Mucosa of rectum (tissue), 2 donors: ENCODE measurements around the gene CNTN3.
A peak's percentile ranks its signal among the peaks of the same experiment; 100 is the strongest.

Source experiments
- H3K27ac ChIP-seq, 2 donors: one replicate each; pipeline ENCODE4 v1.7.0; 2013; ENCODE audit warnings: inconsistent platforms in 2 of 2, low read depth in 2 of 2, low read length in 2 of 2
- H3K27me3 ChIP-seq, 2 donors: one replicate each; pipeline ENCODE4 v1.7.0; 2013; ENCODE audit warnings: low read length in 2 of 2; ENCODE audit not compliant: control insufficient read depth in 2 of 2, insufficient read depth in 2 of 2
- H3K36me3 ChIP-seq, 2 donors: one replicate each; pipeline ENCODE4 v1.7.0; 2013; ENCODE audit warnings: low read length in 2 of 2; ENCODE audit not compliant: control insufficient read depth in 2 of 2, insufficient read depth in 2 of 2
- H3K4me1 ChIP-seq, 2 donors: one replicate each; pipeline ENCODE4 v1.7.0; 2013; ENCODE audit warnings: low read length in 2 of 2, mild to moderate bottlenecking in 1 of 2; ENCODE audit not compliant: control insufficient read depth in 2 of 2, insufficient read depth in 2 of 2
- H3K4me3 ChIP-seq, 2 donors: one replicate each; pipeline ENCODE4 v1.7.0; 2013; ENCODE audit warnings: low read length in 2 of 2
- H3K9ac ChIP-seq, 2 donors: one replicate each; pipeline ENCODE4 v1.7.0; 2013; ENCODE audit warnings: low read length in 2 of 2, low read depth in 1 of 2, mild to moderate bottlenecking in 1 of 2
- H3K9me3 ChIP-seq, 2 donors: one replicate each; pipeline ENCODE4 v1.7.0; 2013; ENCODE audit warnings: low read length in 2 of 2; ENCODE audit not compliant: control insufficient read depth in 2 of 2
- donor health status: healthy.
- donor health status: Normal muscosa, but diverticular disease.

Gene CNTN3

DNA sequence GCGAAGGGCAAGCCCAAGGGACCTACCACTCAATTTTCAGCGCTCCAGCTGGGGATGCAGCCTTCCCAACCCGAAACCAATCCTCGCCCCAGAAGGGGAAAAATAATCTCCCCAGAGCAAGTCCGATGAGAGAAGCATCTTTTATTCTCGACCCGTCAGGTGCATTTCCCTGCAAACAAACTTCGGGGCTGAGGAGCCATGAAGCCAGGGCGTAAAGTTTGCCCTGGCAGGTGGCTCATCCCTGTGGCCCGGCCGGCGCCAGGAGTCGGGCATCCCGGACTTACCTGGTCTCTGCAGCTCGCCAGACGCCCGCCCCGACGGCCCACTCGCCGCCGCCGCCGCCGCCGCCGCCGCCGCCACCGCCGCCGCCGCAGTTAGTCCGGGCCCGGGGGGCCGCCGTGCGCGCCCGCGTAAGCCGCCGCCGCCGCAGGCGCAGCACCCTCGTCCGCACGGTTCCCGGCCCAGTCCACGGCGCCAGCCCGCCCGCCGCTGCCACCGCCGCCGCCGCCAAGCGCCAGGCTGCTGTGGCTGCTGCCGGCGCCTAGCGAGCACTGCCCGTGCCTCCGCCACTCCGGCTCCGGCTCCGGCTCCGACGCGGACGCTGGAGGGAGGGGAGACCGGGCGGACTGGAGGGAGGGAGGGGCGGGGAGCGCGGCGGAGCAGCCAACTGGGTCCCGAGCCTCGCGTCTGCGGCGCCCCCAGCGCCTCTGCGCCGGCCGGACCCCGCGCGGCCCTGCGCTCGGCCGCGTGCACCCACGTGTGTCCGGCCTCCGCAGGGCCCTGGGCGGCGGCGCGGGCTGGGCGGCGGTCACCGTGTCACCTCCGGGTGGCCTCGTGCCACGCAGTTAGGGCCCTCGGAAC is at the start of gene CNTN3:
TSS of gene CNTN3 (minus strand) at position 553 of the 861 bp plus-strand sequence. CDS start 93,547 bp downstream, outside the sequence.
- peak within 1 kb of the TSS; percentile 25 to 26 for H3K27ac ChIP-seq
- H3K9me3 ChIP-seq: no peaks in the 10 kb centered on the region
- H3K27me3 ChIP-seq: peaks cover 0 to 4% of the 10 kb centered on the region in 2 donors
- H3K4me1 ChIP-seq: peaks cover 0 to 12% of the 10 kb centered on the region in 2 donors
- H3K9ac ChIP-seq: peak within 1 kb of the TSS; percentile 42 to 62
- H3K4me3 ChIP-seq: peak within 1 kb of the TSS; percentile 64 to 78
- H3K36me3 ChIP-seq: no peaks in the 10 kb centered on the region

DNA sequence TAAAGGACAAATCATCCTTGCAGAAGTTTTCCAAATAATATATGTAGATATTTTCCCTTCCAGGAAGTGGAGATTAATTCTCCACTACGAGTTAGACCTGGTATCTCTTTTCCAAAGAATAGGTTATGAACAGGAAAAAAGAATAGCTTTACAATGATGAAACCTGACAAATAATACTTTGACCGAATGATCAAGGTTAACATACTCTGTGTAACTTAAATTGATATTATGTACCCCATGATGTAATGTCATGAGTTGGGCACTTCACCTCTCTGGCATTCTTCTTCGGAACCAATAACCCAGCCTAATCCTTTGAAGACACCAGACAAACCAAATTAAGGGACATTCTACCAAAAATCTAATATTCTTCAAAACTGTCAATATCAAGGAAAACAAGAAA is 48.7 kb upstream of the CNTN3 start:
- H3K36me3 ChIP-seq: no peaks in the 10 kb centered on the region
- H3K27me3 ChIP-seq: no peaks in the 10 kb centered on the region
- no peak overlapping the region for H3K27ac ChIP-seq
- H3K4me3 ChIP-seq: no peak overlapping the region
- no peaks in the 10 kb centered on the region for H3K4me1 ChIP-seq
- H3K9ac ChIP-seq: no peak overlapping the region
- peaks cover 0 to 7% of the 10 kb centered on the region in 2 donors for H3K9me3 ChIP-seq

DNA sequence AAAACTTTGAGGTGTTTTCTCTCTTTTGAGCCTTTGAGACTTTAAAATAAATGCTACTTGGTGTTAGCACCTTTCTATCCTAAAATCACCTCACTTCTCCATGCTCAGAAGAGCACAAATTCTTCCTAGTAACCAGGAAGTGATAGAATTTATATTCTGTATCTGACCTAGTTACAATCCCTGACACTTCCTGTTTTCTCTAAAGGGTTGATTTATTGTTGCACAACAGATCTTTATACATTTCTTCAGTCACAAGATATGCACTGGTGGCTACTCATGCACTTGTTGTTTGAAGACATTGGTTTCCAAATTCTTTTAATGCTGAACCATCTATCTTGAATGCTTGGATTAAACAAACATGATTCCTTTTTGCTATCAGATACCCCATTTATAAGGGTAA is 47.2 kb upstream of the CNTN3 start:
- Histone ChIP-seq H3K27me3 (no peaks in the 10 kb centered on the region), H3K9me3 (no peaks in the 10 kb centered on the region), H3K36me3 (no peaks in the 10 kb centered on the region), H3K9ac (no peak overlapping the region), H3K27ac (no peak overlapping the region), H3K4me3 (no peak overlapping the region), H3K4me1 (no peaks in the 10 kb centered on the region)

DNA sequence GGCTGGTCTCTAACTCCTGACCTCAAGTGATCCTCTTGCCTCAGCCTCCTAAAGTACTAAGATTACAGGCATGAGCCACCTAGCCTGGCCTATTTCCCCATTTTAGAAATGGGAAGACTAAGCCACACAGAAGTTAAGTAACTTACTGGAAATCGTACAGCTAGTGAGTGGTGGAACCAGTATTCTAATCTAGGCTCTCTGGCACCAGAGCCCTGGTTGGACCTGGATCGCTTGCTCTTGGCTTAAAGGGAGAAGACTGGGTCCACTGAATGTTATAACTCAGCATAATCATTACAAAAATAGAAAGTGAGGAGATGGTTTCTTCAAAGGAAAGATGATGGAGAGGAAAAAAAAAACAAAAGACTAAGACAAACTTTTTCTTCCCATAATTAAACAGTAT is 37.4 kb upstream of the CNTN3 start:
- Histone ChIP-seq H3K9ac (no peak overlapping the region), H3K36me3 (no peaks in the 10 kb centered on the region), H3K27me3 (no peaks in the 10 kb centered on the region), H3K27ac (no peak overlapping the region), H3K4me1 (no peaks in the 10 kb centered on the region), H3K9me3 (no peaks in the 10 kb centered on the region), H3K4me3 (no peak overlapping the region)

DNA sequence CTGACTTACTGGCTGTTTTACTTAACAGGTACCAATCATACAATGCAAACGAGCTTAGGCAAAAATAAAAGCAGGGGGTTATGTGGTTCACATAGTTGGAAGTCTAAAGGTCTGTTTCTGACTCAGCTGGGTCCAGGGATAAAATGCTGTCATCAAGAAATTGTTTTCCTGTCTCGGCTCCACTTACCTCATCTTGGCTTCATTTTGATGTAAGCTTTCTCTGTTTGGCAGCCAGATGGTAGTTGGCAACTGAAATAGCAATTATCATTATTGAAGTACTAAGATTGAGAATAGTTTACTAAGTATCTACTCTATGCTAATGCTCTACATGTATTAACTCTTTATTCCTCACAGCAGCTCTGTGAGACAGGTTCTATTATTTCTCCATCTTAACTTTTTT is 36.8 kb upstream of the CNTN3 start:
- Histone ChIP-seq H3K9me3 (no peaks in the 10 kb centered on the region), H3K36me3 (no peaks in the 10 kb centered on the region), H3K4me1 (no peaks in the 10 kb centered on the region), H3K27me3 (no peaks in the 10 kb centered on the region), H3K27ac (no peak overlapping the region), H3K9ac (no peak overlapping the region), H3K4me3 (no peak overlapping the region)

DNA sequence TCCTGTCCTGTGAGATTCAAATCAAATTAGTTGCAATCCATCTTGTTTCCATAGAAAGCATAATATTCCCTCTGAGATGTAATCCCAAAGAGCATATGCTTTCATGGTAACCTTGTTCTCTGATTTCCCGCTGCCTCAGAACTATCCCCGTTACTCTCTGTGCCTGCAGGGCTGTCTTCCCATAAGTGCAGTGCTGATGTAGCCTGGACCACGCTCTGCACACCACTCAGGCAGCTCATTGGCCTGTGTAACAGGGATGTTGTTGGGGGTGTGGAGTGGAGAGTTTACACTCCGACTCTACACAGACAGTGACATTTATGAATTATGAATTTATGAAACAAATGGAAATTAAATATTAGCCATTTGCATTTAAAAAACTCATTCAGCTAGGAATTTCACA is 33.6 kb upstream of the CNTN3 start:
- no peak overlapping the region for H3K27ac ChIP-seq

DNA sequence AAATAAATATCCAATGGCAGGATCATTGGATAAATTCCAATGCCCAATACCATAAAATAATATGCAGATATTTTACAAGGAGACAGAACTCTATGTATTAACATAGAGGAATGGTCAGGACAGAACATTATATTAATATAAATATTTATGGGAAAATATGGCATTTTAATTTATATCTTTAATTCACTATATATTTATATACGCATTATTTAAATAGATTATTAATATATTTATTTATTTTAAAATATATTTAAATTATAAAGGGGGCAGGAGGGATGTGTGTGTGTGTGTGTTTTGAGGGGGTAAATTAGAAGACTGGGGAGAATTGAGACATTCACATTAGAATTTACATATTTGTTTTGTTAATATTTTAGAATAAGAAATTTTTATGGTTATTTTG is 31.6 kb upstream of the CNTN3 start:
- Histone ChIP-seq H3K27ac (no peak overlapping the region), H3K27me3 (no peaks in the 10 kb centered on the region), H3K9me3 (no peaks in the 10 kb centered on the region), H3K4me1 (no peaks in the 10 kb centered on the region), H3K9ac (no peak overlapping the region), H3K4me3 (no peak overlapping the region), H3K36me3 (no peaks in the 10 kb centered on the region)

More for the DNA sequence above, 33.6 kb upstream of the CNTN3 start:
- no peak overlapping the region for H3K9ac ChIP-seq
- no peaks in the 10 kb centered on the region for H3K27me3 ChIP-seq
- no peaks in the 10 kb centered on the region for H3K36me3 ChIP-seq
- no peak overlapping the region for H3K4me3 ChIP-seq
- no peaks in the 10 kb centered on the region for H3K4me1 ChIP-seq
- no peaks in the 10 kb centered on the region for H3K9me3 ChIP-seq

DNA sequence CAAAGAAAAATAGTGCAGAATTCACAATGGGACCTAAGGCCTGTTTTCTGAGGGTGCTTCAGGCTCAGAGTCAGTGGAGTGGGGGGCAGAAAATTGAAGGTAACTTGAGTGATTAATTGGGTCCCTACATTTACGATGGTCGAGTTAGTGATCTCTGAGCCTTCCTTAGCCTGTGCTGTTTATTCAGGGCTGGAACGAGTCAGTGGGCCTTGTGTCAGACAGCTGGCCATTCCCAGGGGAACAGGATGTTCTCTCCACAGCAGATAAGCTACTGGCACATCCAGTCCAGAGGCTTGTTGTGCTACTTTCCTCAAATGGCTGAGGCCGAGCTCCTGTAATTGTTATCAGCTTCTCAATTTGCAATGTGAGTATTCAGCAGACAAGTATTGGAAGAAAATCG is 29.2 kb upstream of the CNTN3 start:
- H3K9ac ChIP-seq: no peak overlapping the region
- no peak overlapping the region for H3K27ac ChIP-seq
- H3K9me3 ChIP-seq: no peaks in the 10 kb centered on the region
- H3K4me3 ChIP-seq: no peak overlapping the region
- no peaks in the 10 kb centered on the region for H3K36me3 ChIP-seq
- no peaks in the 10 kb centered on the region for H3K27me3 ChIP-seq
- no peaks in the 10 kb centered on the region for H3K4me1 ChIP-seq

DNA sequence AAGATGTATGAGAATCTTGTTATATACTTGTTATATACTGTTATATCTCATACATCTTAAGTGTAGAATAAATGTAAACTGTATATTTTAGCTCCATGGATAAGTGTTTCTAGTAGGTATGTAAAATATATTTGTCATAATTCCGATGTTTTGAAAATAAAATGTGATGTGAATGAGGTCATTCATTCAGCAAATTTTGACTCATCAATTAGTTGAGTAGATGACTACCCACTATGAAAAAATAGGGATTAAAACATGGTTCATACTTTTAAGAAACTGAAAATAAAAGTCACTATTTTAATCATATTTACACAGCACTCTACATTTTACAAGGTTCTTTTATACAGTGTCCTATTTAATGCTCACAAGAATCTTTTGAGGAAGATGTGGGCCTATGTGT is 28.4 kb upstream of the CNTN3 start:
- Histone ChIP-seq H3K4me1 (no peaks in the 10 kb centered on the region), H3K27ac (no peak overlapping the region), H3K9me3 (no peaks in the 10 kb centered on the region), H3K27me3 (no peaks in the 10 kb centered on the region), H3K4me3 (no peak overlapping the region), H3K36me3 (no peaks in the 10 kb centered on the region), H3K9ac (no peak overlapping the region)

DNA sequence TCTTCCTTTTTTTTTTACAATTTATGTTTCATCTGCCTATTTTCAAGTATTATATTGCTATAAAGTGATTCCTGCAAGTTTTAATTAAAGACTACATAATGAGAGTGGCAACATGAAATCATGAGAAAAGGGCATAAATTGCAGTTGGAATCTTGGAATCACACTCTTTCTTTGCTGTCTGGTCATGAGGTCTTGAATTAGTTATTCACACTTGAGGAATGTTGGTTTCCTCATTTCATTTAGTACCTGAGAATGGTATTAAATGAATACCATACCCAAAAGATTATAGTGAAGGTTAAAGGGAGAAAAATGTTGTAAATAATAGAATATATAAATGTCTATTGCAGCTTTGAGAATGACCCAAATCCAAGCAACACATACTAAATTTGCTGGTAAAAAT is 25.8 kb upstream of the CNTN3 start:
- H3K4me1 ChIP-seq: no peaks in the 10 kb centered on the region
- H3K36me3 ChIP-seq: no peaks in the 10 kb centered on the region
- no peaks in the 10 kb centered on the region for H3K9me3 ChIP-seq
- no peaks in the 10 kb centered on the region for H3K27me3 ChIP-seq
- no peak overlapping the region for H3K27ac ChIP-seq
- no peak overlapping the region for H3K4me3 ChIP-seq
- H3K9ac ChIP-seq: no peak overlapping the region
